Heart left ventricle (tissue), 13 donors: ENCODE results near the gene CCNYL1.

Experiments
- POLR2A ChIP-seq, 2 donors: fragments of 450-650 bp; IDR thresholded peaks; one replicate each; pipeline ENCODE4 v1.6.1; 2017; ENCODE audit warnings: antibody characterized with exemption in 2 of 2, mild to moderate bottlenecking in 2 of 2, moderate library complexity in 2 of 2
- TF ChIP-seq, protein P1 (sequence below), 12 donors: fragments of 200-600 bp; sonication (generic) in 4 of 12; IDR thresholded peaks; one replicate each; pipeline versions ENCODE4 v1.5.0 to v1.8.0; 2018 to 2022; ENCODE audit warnings: antibody characterized with exemption in 12 of 12, mild to moderate bottlenecking in 5 of 12
- donor health status: ischemic (EF 13 %, LVEDD 7.1; RV severe dilation, severe dysfunction).
- donor health status: DM: no; HTN: yes; CAD: no.
- donor health status: DM: no; HTN: no; CAD: no.
- donor health status: ischemic (EF 25% LVEDD 6.9; RV normal size, moderate dysfunction).
- donor health status: ischemic (EF 25% LVEDD 5.7; RV mildly dilated, moderate dysfunction).
- donor health status: ischemic (EF 35%, LVEDD 5.7; RV mildly dilated, moderate dysfunction).
- donor health status: nonischemic (EF 11% LVEDD 7.7; RV severe dilation, severe dysfunction).
- donor health status: DM: yes; HTN: yes; CAD: no.
- donor health status: PGD.
- donor health status: ischemic (EF 29% LVEDD 5.4; RV normal size, mild dysfunction).
- donor health status: nonischemic (EF 23%, LVEDD 6.1; RV moderate dilation, normal function).

- TF ChIP-seq, protein P1, sequence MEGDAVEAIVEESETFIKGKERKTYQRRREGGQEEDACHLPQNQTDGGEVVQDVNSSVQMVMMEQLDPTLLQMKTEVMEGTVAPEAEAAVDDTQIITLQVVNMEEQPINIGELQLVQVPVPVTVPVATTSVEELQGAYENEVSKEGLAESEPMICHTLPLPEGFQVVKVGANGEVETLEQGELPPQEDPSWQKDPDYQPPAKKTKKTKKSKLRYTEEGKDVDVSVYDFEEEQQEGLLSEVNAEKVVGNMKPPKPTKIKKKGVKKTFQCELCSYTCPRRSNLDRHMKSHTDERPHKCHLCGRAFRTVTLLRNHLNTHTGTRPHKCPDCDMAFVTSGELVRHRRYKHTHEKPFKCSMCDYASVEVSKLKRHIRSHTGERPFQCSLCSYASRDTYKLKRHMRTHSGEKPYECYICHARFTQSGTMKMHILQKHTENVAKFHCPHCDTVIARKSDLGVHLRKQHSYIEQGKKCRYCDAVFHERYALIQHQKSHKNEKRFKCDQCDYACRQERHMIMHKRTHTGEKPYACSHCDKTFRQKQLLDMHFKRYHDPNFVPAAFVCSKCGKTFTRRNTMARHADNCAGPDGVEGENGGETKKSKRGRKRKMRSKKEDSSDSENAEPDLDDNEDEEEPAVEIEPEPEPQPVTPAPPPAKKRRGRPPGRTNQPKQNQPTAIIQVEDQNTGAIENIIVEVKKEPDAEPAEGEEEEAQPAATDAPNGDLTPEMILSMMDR (IDR thresholded peaks at IDR 0.05): no peak
- no peak for TF ChIP-seq POLR2A (IDR thresholded peaks at IDR 0.05)
Observed at GRCh38 chr2:207722773-207723424, 11.5 kb downstream of the CCNYL1 start.
